Hepatocyte (in vitro differentiated cells): ENCODE results near the gene MBNL1. TPM values are rescaled to one million over a fixed set of nuclear protein-coding genes. Genes with fewer than 3 reads are reported as not detected.

Experiments used
- DNase-seq: peaks from one replicate; pipeline ENCODE4 v3.0.0-alpha.2; 2016; ENCODE audit warnings: low spot score
- H2AFZ ChIP-seq: fragments of 200-600 bp; sonication (generic); 2 replicates; pipeline ENCODE4 v1.6.0; 2016; ENCODE audit warnings: antibody characterized with exemption, mild to moderate bottlenecking
- H3K27ac ChIP-seq: fragments of 200-600 bp; sonication (generic); 2 replicates; pipeline ENCODE4 v1.5.1; 2016; ENCODE audit warnings: mild to moderate bottlenecking
- H3K27me3 ChIP-seq: fragments of 200-600 bp; sonication (generic); 2 replicates; pipeline ENCODE4 v1.6.1; 2016
- H3K36me3 ChIP-seq: fragments of 200-600 bp; sonication (generic); replicated peaks from 2 replicates; pipeline ENCODE4 v1.5.1; 2016; ENCODE audit warnings: low read depth; ENCODE audit not compliant: insufficient read depth
- H3K4me1 ChIP-seq: fragments of 200-600 bp; sonication (generic); 2 replicates; pipeline ENCODE4 v1.5.1; 2016; ENCODE audit warnings: mild to moderate bottlenecking, moderate library complexity; ENCODE audit not compliant: insufficient read depth
- H3K4me2 ChIP-seq: fragments of 200-600 bp; sonication (generic); 2 replicates; pipeline ENCODE4 v1.6.0; 2016
- H3K4me3 ChIP-seq: fragments of 200-600 bp; sonication (generic); 2 replicates; pipeline ENCODE4 v1.5.1; 2016; ENCODE audit warnings: mild to moderate bottlenecking
- H3K79me2 ChIP-seq: fragments of 200-600 bp; sonication (generic); 2 replicates; pipeline ENCODE4 v1.6.0; 2017; ENCODE audit warnings: mild to moderate bottlenecking
- H3K9me2 ChIP-seq: fragments of 200-600 bp; sonication (generic); replicated peaks from 2 replicates; pipeline ENCODE4 v1.6.0; 2017; ENCODE audit warnings: mild to moderate bottlenecking; ENCODE audit not compliant: insufficient read depth
- H3K9me3 ChIP-seq: fragments of 200-600 bp; sonication (generic); 2 replicates; pipeline ENCODE4 v1.5.1; 2016; ENCODE audit warnings: low read depth, mild to moderate bottlenecking
- H4K20me1 ChIP-seq: fragments of 200-600 bp; sonication (generic); 2 replicates; pipeline ENCODE4 v1.6.0; 2016; ENCODE audit warnings: mild to moderate bottlenecking; ENCODE audit not compliant: insufficient read depth, poor library complexity, severe bottlenecking
- CTCF ChIP-seq: fragments of 200-600 bp; sonication (generic); IDR thresholded peaks from 2 replicates; pipeline ENCODE4 v1.5.1; 2016; ENCODE audit warnings: antibody characterized with exemption, mild to moderate bottlenecking; ENCODE audit not compliant: poor library complexity
- EZH2 ChIP-seq: fragments of 200-600 bp; sonication (generic); IDR thresholded peaks from 2 replicates; pipeline ENCODE4 v1.6.1; 2016; ENCODE audit warnings: antibody characterized with exemption, mild to moderate bottlenecking, borderline replicate concordance
- EZH2phosphoT487 ChIP-seq: fragments of 200-600 bp; sonication (generic); IDR thresholded peaks from one replicate; pipeline ENCODE4 v1.6.1; 2018; ENCODE audit warnings: antibody characterized with exemption, mild to moderate bottlenecking, low read depth, moderate library complexity; ENCODE audit not compliant: unreplicated experiment, severe bottlenecking
- WGBS: methylation state at CpG from one replicate; pipeline ENCODE4 v1.1.6; 2016; ENCODE audit warnings: low lambda C conversion rate; ENCODE audit errors: missing lambda C conversion rate; 5-methylcytosine and 5-hydroxymethylcytosine counted together
- polyA plus RNA-seq: library from polyadenylated mRNA; unstranded; fragments of >200 nt; fragmentation: Nextera tagmentation; extraction: Ambion mirVana; gene quantifications from 2 replicates; pipeline ENCODE4 v1.2.1, GENCODE V29; 2016
- total RNA-seq: library from RNA; depleted of rRNA; stranded (reverse); fragments of >200 nt; gene quantifications from 2 replicates; pipeline ENCODE4 v1.2.3, GENCODE V29; 2014

The MBNL1 gene
- total and polyA plus RNA-seq, 2 experiments from 2014 or later = 20.5 to 104 TPM

- Histone ChIP-seq H2AFZ (no peak overlapping the region), H3K27me3 (no peaks in the 10 kb centered on the region), H3K27ac (no peak overlapping the region), H3K4me1 (no peaks in the 10 kb centered on the region), H3K4me3 (no peak overlapping the region), H4K20me1 (peaks cover 8% of the 10 kb centered on the region), H3K36me3 (no peaks in the 10 kb centered on the region), H3K79me2 (peaks cover 95% of the 10 kb centered on the region), H3K9me3 (no peaks in the 10 kb centered on the region), H3K4me2 (no peak overlapping the region), H3K9me2 (no peaks in the 10 kb centered on the region)
- WGBS = 92% methylated on average over 2 of the region's 2 CpGs
- no peak for TF ChIP-seq EZH2
- TF ChIP-seq EZH2phosphoT487 = no peak
- TF ChIP-seq CTCF = no peak
- DNase-seq = no peak
These were observed 50.5 kb downstream of the MBNL1 start for GRCh38 chr3:152319256-152319655.

GRCh38 chr3:152319831-152320617 is 51.3 kb downstream of the MBNL1 start:
- H4K20me1 ChIP-seq = peaks cover 8% of the 10 kb centered on the region
- 77% methylated on average over 3 of the region's 3 CpGs for WGBS
- H3K27ac ChIP-seq = no peak overlapping the region

GRCh38 chr3:152321200-152321954 is 52.6 kb downstream of the MBNL1 start:
- peaks cover 8% of the 10 kb centered on the region for H4K20me1 ChIP-seq
- no peak overlapping the region for H2AFZ ChIP-seq
- WGBS = 85% methylated on average over 2 of the region's 2 CpGs
- H3K4me1 ChIP-seq = no peaks in the 10 kb centered on the region
- H3K9me2 ChIP-seq = no peaks in the 10 kb centered on the region
- no peak overlapping the region for H3K4me3 ChIP-seq
- H3K27me3 ChIP-seq = no peaks in the 10 kb centered on the region
- peaks cover 93% of the 10 kb centered on the region for H3K79me2 ChIP-seq
- DNase-seq = no peak
- H3K36me3 ChIP-seq = no peaks in the 10 kb centered on the region
- H3K27ac ChIP-seq = no peak overlapping the region
- TF ChIP-seq EZH2phosphoT487 = no peak
- no peak for TF ChIP-seq CTCF
- no peak for TF ChIP-seq EZH2
- H3K4me2 ChIP-seq = no peak overlapping the region
- H3K9me3 ChIP-seq = no peaks in the 10 kb centered on the region

More at GRCh38 chr3:152319831-152320617, 51.3 kb downstream of the MBNL1 start:
- Histone ChIP-seq H3K36me3 (no peaks in the 10 kb centered on the region), H3K79me2 (peaks cover 93% of the 10 kb centered on the region), H3K4me3 (no peak overlapping the region), H3K4me2 (no peak overlapping the region), H2AFZ (no peak overlapping the region), H3K27me3 (no peaks in the 10 kb centered on the region), H3K9me2 (no peaks in the 10 kb centered on the region), H3K4me1 (no peaks in the 10 kb centered on the region), H3K9me3 (no peaks in the 10 kb centered on the region)
- DNase-seq = no peak
- TF ChIP-seq CTCF (no peak), EZH2phosphoT487 (no peak), EZH2 (no peak)
